Dendritic cell treated with granulocyte-macrophage colony-stimulating factor and Interleukin-4, amounts not matched to agents 40 ng/mL and 50 ng/mL, for 4 days (primary cell): ENCODE measurements around the gene ORC5.

ENCODE experiments used
- H3K27ac Mint-ChIP-seq: one replicate; pipeline ENCODE4 v1.8.0; 2022; ENCODE audit warnings: mild to moderate bottlenecking, mixed read lengths
- H3K27me3 Mint-ChIP-seq: one replicate; pipeline ENCODE4 v1.8.0; 2022; ENCODE audit warnings: mild to moderate bottlenecking, mixed read lengths
- H3K36me3 Mint-ChIP-seq: one replicate; pipeline ENCODE4 v1.8.0; 2022; ENCODE audit warnings: low read depth, mixed read lengths
- H3K4me1 Mint-ChIP-seq: one replicate; pipeline ENCODE4 v1.8.0; 2022; ENCODE audit warnings: low read depth, mixed read lengths
- H3K4me3 Mint-ChIP-seq: one replicate; pipeline ENCODE4 v1.8.0; 2022; ENCODE audit warnings: mild to moderate bottlenecking, moderate library complexity, mixed read lengths
- H3K9me3 Mint-ChIP-seq: one replicate; pipeline ENCODE4 v1.8.0; 2022; ENCODE audit warnings: mixed read lengths
- intact Hi-C: fragments of 100-400 bp; cut with micrococcal nuclease; formaldehyde crosslinking; loops from one replicate; pipeline ENCODE4 v1.15.0; 2022

Gene ORC5

DNA sequence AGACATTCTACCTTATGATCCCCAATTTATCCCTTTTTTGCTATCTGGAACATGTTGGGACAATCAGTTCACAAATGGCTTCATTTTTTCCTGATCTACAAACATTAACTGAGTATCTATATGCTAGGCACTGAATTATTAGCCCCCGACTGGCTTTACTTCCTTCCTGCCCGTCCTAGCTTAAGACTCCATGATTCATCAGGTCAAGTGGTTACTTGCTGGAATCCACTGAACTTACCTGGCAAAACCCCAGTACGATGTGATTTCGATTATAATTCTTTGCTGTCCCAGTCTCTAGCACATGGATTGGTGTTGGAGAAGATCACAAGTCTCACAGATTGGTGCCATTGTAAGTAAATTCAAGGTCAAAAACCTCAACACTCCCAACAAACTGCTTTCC lies 77.1 kb downstream of the ORC5 start:
- no peaks in the 10 kb centered on the region for H3K4me1 Mint-ChIP-seq
- peaks cover 39% of the 10 kb centered on the region for H3K36me3 Mint-ChIP-seq
- no peak overlapping the region for H3K4me3 Mint-ChIP-seq
- intact Hi-C loops, result no loop called here
- H3K9me3 Mint-ChIP-seq, result no peaks in the 10 kb centered on the region
- H3K27ac Mint-ChIP-seq, result no peak overlapping the region
- H3K27me3 Mint-ChIP-seq, result no peaks in the 10 kb centered on the region

DNA sequence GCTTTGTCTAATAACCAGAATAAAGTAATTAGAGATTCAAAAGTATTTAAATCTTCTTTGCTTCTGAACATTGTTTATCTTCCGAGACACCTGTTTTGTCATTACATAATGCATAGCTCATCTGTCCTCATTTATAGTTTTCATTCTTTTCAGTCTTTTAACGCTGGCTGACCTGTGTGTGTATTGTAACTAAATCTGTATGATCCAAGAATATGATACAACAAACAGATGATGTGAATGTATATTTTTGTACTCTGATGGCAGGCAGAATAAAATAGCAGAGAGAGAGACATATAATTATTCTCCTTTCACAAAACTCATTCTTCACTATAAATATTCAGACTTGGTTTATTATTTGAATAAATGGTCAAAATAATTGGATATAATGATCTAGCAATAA lies 80.6 kb downstream of the ORC5 start:
- intact Hi-C loops, result no loop called here
- H3K27me3 Mint-ChIP-seq, result no peaks in the 10 kb centered on the region
- H3K36me3 Mint-ChIP-seq, result peaks cover 51% of the 10 kb centered on the region
- no peak overlapping the region for H3K27ac Mint-ChIP-seq
- H3K4me1 Mint-ChIP-seq, result no peaks in the 10 kb centered on the region
- no peak overlapping the region for H3K4me3 Mint-ChIP-seq
- no peaks in the 10 kb centered on the region for H3K9me3 Mint-ChIP-seq

DNA sequence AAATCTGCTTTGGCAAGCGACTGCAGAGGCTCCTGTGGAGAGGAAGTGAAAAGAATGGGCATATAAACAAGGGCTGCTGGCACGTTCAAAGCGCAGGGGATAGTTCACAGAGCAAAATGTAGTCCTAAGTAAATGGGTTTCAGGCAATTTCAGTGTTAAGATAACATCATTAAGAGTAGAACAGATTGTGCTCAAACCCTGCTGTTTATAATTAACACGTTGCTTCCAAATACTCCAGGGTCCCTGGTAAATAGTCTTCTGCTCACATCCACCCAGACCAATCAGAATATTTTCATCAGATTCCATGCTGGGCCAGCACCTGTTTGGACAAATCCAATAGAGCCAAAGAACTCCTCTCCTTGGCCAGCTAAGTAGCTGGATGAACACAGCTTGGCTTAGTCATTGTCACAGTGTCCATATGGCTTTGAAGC lies 81.4 kb downstream of the ORC5 start:
- Mint-ChIP-seq H3K4me1 (no peaks in the 10 kb centered on the region), H3K36me3 (peaks cover 48% of the 10 kb centered on the region), H3K9me3 (no peaks in the 10 kb centered on the region), H3K4me3 (no peak overlapping the region), H3K27me3 (no peaks in the 10 kb centered on the region), H3K27ac (no peak overlapping the region)
- intact Hi-C loops, result no loop called here

DNA sequence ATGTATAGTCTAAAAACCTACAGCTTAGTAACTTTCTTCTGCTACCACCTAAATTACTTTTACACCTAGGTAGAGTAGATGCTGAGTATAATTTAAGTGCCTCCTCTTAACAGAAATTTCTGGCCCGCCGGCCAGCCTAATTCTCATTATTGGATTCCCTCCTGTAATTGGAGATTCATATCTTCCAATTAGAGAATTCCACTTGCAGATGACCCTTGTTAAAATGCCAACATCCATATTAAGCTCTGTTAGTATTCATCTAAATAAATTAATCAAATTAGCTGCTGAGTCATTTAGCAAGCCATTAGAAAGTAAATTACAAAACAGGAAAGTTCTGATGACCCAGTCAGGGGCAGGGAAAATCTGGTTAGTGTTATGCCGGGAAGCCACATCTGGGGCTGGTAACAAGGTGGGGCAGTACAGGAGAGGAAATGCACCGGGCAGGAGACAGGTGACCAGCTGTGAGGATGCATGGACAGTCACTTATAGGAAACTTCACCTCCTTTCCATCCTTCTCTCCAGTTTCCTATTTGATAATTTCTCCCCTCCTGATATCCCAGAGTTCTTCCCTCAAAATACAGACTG lies 82.8 kb downstream of the ORC5 start:
- Mint-ChIP-seq H3K9me3 (no peaks in the 10 kb centered on the region), H3K4me3 (no peak overlapping the region), H3K4me1 (no peaks in the 10 kb centered on the region), H3K27ac (no peak overlapping the region), H3K36me3 (peaks cover 34% of the 10 kb centered on the region), H3K27me3 (no peaks in the 10 kb centered on the region)
- intact Hi-C loops, result no loop called here

DNA sequence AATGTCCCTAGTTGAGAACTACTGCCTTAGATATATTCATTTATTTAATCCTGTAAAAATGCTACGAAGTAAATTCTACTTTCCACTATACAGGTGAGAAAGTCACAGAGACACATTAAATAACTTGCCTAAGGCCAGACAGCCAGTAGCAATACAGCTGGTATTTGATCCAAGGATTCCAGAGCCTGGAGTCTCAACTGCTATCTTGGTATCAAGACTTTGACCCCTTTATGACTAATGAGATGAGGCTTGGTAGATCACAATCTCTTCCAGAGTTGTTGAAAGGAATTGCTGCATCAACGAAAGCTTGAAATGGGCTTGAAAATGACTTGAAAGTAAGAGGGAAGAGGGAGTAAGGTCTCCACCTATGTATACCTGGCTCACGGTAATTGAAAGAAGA lies 83.3 kb downstream of the ORC5 start:
- Mint-ChIP-seq H3K4me1 (no peaks in the 10 kb centered on the region), H3K27ac (no peak overlapping the region), H3K36me3 (peaks cover 32% of the 10 kb centered on the region), H3K27me3 (no peaks in the 10 kb centered on the region), H3K4me3 (no peak overlapping the region), H3K9me3 (no peaks in the 10 kb centered on the region)
- intact Hi-C loops, result no loop called here

DNA sequence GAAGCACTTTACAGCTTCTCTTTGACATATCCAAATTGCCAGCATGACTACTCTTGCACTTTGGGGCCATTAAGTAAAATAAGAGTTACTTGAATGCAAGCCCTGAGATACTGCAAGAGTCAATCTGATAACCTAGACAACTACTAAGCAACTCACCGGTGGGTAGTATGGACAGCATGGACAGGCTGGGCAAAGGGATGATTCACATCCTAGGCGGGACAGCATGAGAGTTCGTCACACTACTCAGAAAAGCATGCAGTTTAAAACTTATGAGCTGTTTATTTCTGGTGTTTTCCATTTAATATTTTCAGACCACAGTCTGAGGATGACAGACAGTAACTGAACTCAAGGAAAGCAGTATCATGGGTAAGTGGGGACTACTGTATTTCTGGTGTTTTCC lies 84.0 kb downstream of the ORC5 start:
- Mint-ChIP-seq H3K4me1 (no peaks in the 10 kb centered on the region), H3K36me3 (peaks cover 30% of the 10 kb centered on the region), H3K27me3 (no peaks in the 10 kb centered on the region), H3K27ac (no peak overlapping the region), H3K9me3 (no peaks in the 10 kb centered on the region), H3K4me3 (no peak overlapping the region)
- intact Hi-C loops, result no loop called here

- Mint-ChIP-seq H3K4me1 (no peaks in the 10 kb centered on the region), H3K9me3 (no peaks in the 10 kb centered on the region), H3K36me3 (no peaks in the 10 kb centered on the region), H3K4me3 (no peak overlapping the region), H3K27ac (no peak overlapping the region), H3K27me3 (peaks cover 4% of the 10 kb centered on the region)
- intact Hi-C loops, result no loop called here
These were observed 94.0 kb downstream of the ORC5 start for GRCh38 chr7:104113788-104114187.

GRCh38 chr7:104112623-104113022 lies 95.2 kb downstream of the ORC5 start:
- Mint-ChIP-seq H3K4me1 (no peaks in the 10 kb centered on the region), H3K27me3 (peaks cover 4% of the 10 kb centered on the region), H3K36me3 (no peaks in the 10 kb centered on the region), H3K4me3 (no peak overlapping the region), H3K27ac (no peak overlapping the region), H3K9me3 (no peaks in the 10 kb centered on the region)
- intact Hi-C loops, result no loop called here

- intact Hi-C loops, result no loop called here
- Mint-ChIP-seq H3K9me3 (no peaks in the 10 kb centered on the region), H3K36me3 (no peaks in the 10 kb centered on the region), H3K27me3 (peaks cover 4% of the 10 kb centered on the region), H3K4me1 (no peaks in the 10 kb centered on the region), H3K27ac (no peak overlapping the region), H3K4me3 (no peak overlapping the region)
These were observed 96.5 kb downstream of the ORC5 start for GRCh38 chr7:104111271-104111670.

DNA sequence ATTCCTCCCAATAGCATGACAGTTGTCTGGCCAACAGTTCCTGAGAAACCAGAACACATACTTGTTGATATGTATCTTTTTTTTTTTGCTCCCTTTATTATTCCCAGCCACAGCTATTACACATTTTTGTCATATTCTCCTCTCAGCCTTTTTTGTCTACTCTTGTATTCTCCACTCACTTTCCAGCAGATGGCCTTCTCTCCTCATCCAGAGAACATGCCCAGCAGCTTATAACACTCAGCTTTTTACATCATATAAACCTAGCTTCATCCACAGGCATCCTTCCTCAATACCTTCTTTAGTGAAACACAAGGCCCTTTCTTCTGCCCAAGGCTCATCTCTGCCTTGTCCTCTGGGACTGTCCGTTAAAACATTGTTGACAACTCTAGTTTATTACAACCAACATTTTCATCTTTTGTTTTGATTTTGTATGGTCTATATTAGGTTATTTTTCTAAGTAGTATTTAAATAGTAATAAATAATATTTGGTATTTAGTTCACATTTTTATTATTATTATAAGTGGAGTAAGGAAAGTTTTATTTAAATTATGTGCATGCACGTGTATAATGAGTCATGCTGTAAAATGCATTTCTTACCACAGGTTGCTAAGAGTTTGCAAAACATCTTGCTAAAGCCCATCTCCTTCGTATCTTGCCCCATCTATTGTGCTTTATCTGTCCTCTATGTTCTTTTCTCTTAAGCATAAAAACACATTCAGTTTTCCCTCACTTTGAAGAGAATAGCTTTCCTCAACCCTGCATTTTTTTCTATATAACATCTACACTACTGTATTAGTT lies 101.5 kb downstream of the ORC5 start:
- Mint-ChIP-seq H3K4me1 (no peaks in the 10 kb centered on the region), H3K27ac (no peak overlapping the region), H3K9me3 (no peaks in the 10 kb centered on the region), H3K36me3 (no peaks in the 10 kb centered on the region), H3K27me3 (peaks cover 2% of the 10 kb centered on the region), H3K4me3 (no peak overlapping the region)
- intact Hi-C loops, result no loop called here

GRCh38 chr7:104098890-104099289 lies 108.9 kb downstream of the ORC5 start:
- Mint-ChIP-seq H3K4me1 (no peaks in the 10 kb centered on the region), H3K27me3 (no peaks in the 10 kb centered on the region), H3K9me3 (no peaks in the 10 kb centered on the region), H3K4me3 (no peak overlapping the region), H3K27ac (no peak overlapping the region), H3K36me3 (no peaks in the 10 kb centered on the region)
- intact Hi-C loops, result no loop called here

GRCh38 chr7:104096683-104097082 lies 111.1 kb downstream of the ORC5 start:
- intact Hi-C loops, result no loop called here
- Mint-ChIP-seq H3K9me3 (no peaks in the 10 kb centered on the region), H3K4me3 (no peak overlapping the region), H3K36me3 (no peaks in the 10 kb centered on the region), H3K27ac (no peak overlapping the region), H3K4me1 (peaks cover 5% of the 10 kb centered on the region), H3K27me3 (no peaks in the 10 kb centered on the region)

GRCh38 chr7:104093127-104093526 lies 114.7 kb downstream of the ORC5 start:
- Mint-ChIP-seq H3K36me3 (no peaks in the 10 kb centered on the region), H3K27me3 (no peaks in the 10 kb centered on the region), H3K4me1 (peaks cover 5% of the 10 kb centered on the region), H3K9me3 (no peaks in the 10 kb centered on the region), H3K27ac (no peak overlapping the region), H3K4me3 (no peak overlapping the region)
- intact Hi-C loops, result no loop called here

- Mint-ChIP-seq H3K36me3 (no peaks in the 10 kb centered on the region), H3K4me1 (peaks cover 5% of the 10 kb centered on the region), H3K27ac (no peak overlapping the region), H3K9me3 (no peaks in the 10 kb centered on the region), H3K27me3 (no peaks in the 10 kb centered on the region), H3K4me3 (no peak overlapping the region)
- intact Hi-C loops, result no loop called here
These were observed 116.6 kb downstream of the ORC5 start for GRCh38 chr7:104091242-104091641.

- no peak overlapping the region for H3K4me3 Mint-ChIP-seq
- intact Hi-C loops, result no loop called here
- no peaks in the 10 kb centered on the region for H3K27me3 Mint-ChIP-seq
- H3K36me3 Mint-ChIP-seq, result no peaks in the 10 kb centered on the region
- peaks cover 5% of the 10 kb centered on the region for H3K4me1 Mint-ChIP-seq
- H3K27ac Mint-ChIP-seq, result no peak overlapping the region
- no peaks in the 10 kb centered on the region for H3K9me3 Mint-ChIP-seq
These were observed 118.2 kb downstream of the ORC5 start for GRCh38 chr7:104089612-104090011.
